ENCODE results near the gene CD84.
"Not testable (repeated sequence)": the region's sequence is repeated elsewhere in the genome, so short reads cannot be mapped to it uniquely, and the experiment has no call there.

CD84 gene

GRCh38 chr1:160570840-160571239 is 8.5 kb downstream of the CD84 start:
- Histone ChIP-seq H3K36me3 (ENCODE audit: control insufficient read depth, insufficient read depth, low read length) (no peaks in the 10 kb centered on the region), H3K27ac (ENCODE audit: low read depth, low read length, severe bottlenecking) (no peak overlapping the region), H3K4me3 (ENCODE audit: extremely low read depth, insufficient read depth, low read length, poor library complexity, severe bottlenecking) (no peak overlapping the region), H3K9me3 (ENCODE audit: control insufficient read depth, low read length) (no peaks in the 10 kb centered on the region), H3K4me1 (ENCODE audit: control insufficient read depth, insufficient read depth, low read length, poor library complexity, severe bottlenecking) (no peaks in the 10 kb centered on the region)
- WGBS, 2 experiments (ENCODE audit: insufficient coverage in 2 of 2): 100% methylated on average over 2 to 3 of the region's 3 CpGs

- no peak overlapping the region for H3K27ac ChIP-seq (ENCODE audit: low read depth, low read length, severe bottlenecking)
- WGBS, 2 experiments (ENCODE audit: insufficient coverage in 2 of 2): 89 to 94% methylated on average over 1 to 2 of the region's 2 CpGs
- no peaks in the 10 kb centered on the region for H3K36me3 ChIP-seq (ENCODE audit: control insufficient read depth, insufficient read depth, low read length)
- H3K9me3 ChIP-seq (ENCODE audit: control insufficient read depth, low read length): no peaks in the 10 kb centered on the region
- H3K4me3 ChIP-seq (ENCODE audit: extremely low read depth, insufficient read depth, low read length, poor library complexity, severe bottlenecking): no peak overlapping the region
- no peaks in the 10 kb centered on the region for H3K4me1 ChIP-seq (ENCODE audit: control insufficient read depth, insufficient read depth, low read length, poor library complexity, severe bottlenecking)
These were observed 9.5 kb downstream of the CD84 start for GRCh38 chr1:160569806-160570205.

DNA sequence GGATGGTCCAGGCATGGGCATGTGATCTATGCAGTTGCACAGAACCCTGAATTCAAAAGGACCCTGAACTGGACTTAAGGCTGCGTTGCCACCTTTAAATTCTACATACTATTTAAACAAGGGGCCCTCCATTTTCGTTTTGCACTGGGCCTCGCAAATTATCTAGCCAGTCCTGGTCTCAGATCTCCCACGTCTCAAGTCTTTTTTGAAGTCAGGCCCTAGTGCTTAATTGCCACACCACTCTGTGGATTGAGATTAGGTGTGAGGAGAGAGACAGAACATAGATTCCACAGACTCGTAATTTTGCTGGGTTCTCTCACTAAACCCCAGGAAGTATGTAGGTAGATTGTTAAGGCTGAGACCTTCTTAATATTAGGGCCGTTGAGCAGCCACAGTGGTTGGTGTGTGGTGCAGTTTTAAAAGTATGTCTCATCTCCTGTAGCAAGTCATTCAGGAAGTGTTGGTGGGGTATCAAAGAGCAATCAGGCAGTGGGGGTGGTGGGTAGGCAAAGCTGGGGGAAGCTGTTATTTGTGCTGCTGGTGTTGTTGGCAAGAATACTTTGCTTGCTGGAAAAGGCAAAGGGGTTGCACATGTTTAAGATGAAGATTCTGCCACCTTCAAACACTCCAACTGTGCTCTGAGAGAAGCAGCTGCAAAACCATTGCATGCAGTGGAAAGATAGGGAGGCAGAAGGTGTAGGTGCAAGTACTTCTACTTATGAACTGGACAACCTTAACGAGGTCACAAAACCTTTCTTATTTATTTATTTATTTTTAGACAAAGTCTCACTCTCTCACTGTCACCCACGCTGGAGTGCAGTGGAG is 11.2 kb downstream of the CD84 start:
- H3K4me3 ChIP-seq (ENCODE audit: extremely low read depth, insufficient read depth, low read length, poor library complexity, severe bottlenecking): no peak overlapping the region
- H3K36me3 ChIP-seq (ENCODE audit: control insufficient read depth, insufficient read depth, low read length): no peaks in the 10 kb centered on the region
- no peak overlapping the region for H3K27ac ChIP-seq (ENCODE audit: low read depth, low read length, severe bottlenecking)
- WGBS, 2 experiments (ENCODE audit: insufficient coverage in 2 of 2): 74 to 82% methylated on average over 5 to 6 of the region's 8 CpGs
- H3K4me1 ChIP-seq (ENCODE audit: control insufficient read depth, insufficient read depth, low read length, poor library complexity, severe bottlenecking): no peaks in the 10 kb centered on the region
- H3K9me3 ChIP-seq (ENCODE audit: control insufficient read depth, low read length): no peaks in the 10 kb centered on the region

DNA sequence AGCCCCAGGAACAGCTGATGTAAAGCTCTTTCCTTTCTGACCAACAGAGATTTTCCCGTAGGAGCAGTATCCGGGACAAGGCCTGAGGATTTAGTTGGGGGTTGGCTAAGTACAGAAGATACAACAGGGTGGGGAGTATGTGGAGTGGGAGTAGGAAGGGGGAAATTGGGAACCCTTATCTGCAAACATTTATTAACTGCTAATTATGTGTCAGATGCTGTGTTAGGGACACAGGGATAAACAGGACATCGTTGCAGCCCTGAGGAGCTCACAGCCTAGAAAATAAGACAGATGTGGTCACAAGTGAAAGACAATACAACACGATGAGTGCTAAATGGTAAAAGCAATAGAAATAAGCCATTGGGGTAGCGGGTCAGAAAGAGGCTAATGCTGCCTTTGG is 12.0 kb downstream of the CD84 start:
- no peaks in the 10 kb centered on the region for H3K9me3 ChIP-seq (ENCODE audit: control insufficient read depth, low read length)
- WGBS, 2 experiments (ENCODE audit: insufficient coverage in 2 of 2): 60 to 92% methylated on average over 2 to 3 of the region's 5 CpGs
- no peak overlapping the region for H3K27ac ChIP-seq (ENCODE audit: low read depth, low read length, severe bottlenecking)
- no peak overlapping the region for H3K4me3 ChIP-seq (ENCODE audit: extremely low read depth, insufficient read depth, low read length, poor library complexity, severe bottlenecking)
- H3K36me3 ChIP-seq (ENCODE audit: control insufficient read depth, insufficient read depth, low read length): no peaks in the 10 kb centered on the region
- no peaks in the 10 kb centered on the region for H3K4me1 ChIP-seq (ENCODE audit: control insufficient read depth, insufficient read depth, low read length, poor library complexity, severe bottlenecking)

DNA sequence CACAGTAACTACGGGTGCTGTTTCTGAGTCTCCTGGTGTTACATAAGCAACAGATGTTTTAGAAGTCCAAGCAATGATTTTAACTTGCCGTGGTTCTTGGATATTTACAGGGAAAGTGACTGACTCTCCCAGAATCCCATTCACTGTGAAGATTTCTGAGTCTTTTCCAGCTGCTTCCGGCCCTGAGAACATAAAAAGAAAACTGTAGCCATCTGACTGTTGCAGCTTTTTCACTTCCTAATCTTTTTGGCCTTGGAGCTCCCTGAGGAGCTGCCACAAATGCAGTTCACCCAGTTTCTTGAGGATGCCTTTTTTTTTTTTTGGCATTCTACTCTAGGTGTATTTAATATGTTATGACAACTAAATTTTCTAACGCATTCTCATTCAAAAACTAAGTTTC is 13.7 kb downstream of the CD84 start:
- no peaks in the 10 kb centered on the region for H3K36me3 ChIP-seq (ENCODE audit: control insufficient read depth, insufficient read depth, low read length)
- H3K27ac ChIP-seq (ENCODE audit: low read depth, low read length, severe bottlenecking): no peak overlapping the region
- no peaks in the 10 kb centered on the region for H3K9me3 ChIP-seq (ENCODE audit: control insufficient read depth, low read length)
- no peak overlapping the region for H3K4me3 ChIP-seq (ENCODE audit: extremely low read depth, insufficient read depth, low read length, poor library complexity, severe bottlenecking)
- 81 to 90% methylated on average over 3 of the region's 4 CpGs for WGBS, 2 experiments (ENCODE audit: insufficient coverage in 2 of 2)
- no peaks in the 10 kb centered on the region for H3K4me1 ChIP-seq (ENCODE audit: control insufficient read depth, insufficient read depth, low read length, poor library complexity, severe bottlenecking)

DNA sequence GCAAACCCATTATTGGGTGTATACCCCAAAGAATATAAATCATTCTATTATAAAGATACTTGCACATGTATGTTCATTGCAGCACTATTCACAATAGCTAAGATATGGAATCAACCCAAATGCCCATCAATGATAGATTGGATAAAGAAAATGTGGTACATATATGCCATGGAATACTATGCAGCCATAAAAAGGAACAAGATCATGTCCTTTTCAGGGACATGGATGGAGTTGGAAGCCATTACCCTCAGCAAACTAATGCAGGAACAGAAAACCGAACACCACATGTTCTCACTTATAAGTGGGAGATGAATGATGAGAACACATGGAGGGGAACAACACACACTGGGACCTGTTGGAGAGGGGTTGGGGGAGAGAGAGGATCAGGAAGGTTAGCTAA is 16.1 kb downstream of the CD84 start:
- not testable (repeated sequence) for H3K4me3 ChIP-seq (ENCODE audit: extremely low read depth, insufficient read depth, low read length, poor library complexity, severe bottlenecking); H3K27ac ChIP-seq (ENCODE audit: low read depth, low read length, severe bottlenecking); H3K4me1 ChIP-seq (ENCODE audit: control insufficient read depth, insufficient read depth, low read length, poor library complexity, severe bottlenecking); H3K9me3 ChIP-seq (ENCODE audit: control insufficient read depth, low read length); H3K36me3 ChIP-seq (ENCODE audit: control insufficient read depth, insufficient read depth, low read length)
- no CpG with 5 or more reads among the region's 1 CpG for WGBS, 2 experiments (ENCODE audit: insufficient coverage in 2 of 2)

GRCh38 chr1:160562745-160563144 is 16.6 kb downstream of the CD84 start:
- H3K4me1 ChIP-seq (ENCODE audit: control insufficient read depth, insufficient read depth, low read length, poor library complexity, severe bottlenecking); H3K4me3 ChIP-seq (ENCODE audit: extremely low read depth, insufficient read depth, low read length, poor library complexity, severe bottlenecking); H3K36me3 ChIP-seq (ENCODE audit: control insufficient read depth, insufficient read depth, low read length); H3K9me3 ChIP-seq (ENCODE audit: control insufficient read depth, low read length); H3K27ac ChIP-seq (ENCODE audit: low read depth, low read length, severe bottlenecking): not testable (repeated sequence)
- WGBS, 2 experiments (ENCODE audit: insufficient coverage in 2 of 2): 67 to 80% methylated on average over 1 of the region's 2 CpGs

- Histone ChIP-seq H3K36me3 (ENCODE audit: control insufficient read depth, insufficient read depth, low read length) (no peaks in the 10 kb centered on the region), H3K9me3 (ENCODE audit: control insufficient read depth, low read length) (no peaks in the 10 kb centered on the region), H3K27ac (ENCODE audit: low read depth, low read length, severe bottlenecking) (no peak overlapping the region), H3K4me3 (ENCODE audit: extremely low read depth, insufficient read depth, low read length, poor library complexity, severe bottlenecking) (no peak overlapping the region), H3K4me1 (ENCODE audit: control insufficient read depth, insufficient read depth, low read length, poor library complexity, severe bottlenecking) (no peaks in the 10 kb centered on the region)
These were observed 18.5 kb downstream of the CD84 start for GRCh38 chr1:160560806-160561205.

- no peak overlapping the region for H3K27ac ChIP-seq (ENCODE audit: low read depth, low read length, severe bottlenecking)
- no peaks in the 10 kb centered on the region for H3K36me3 ChIP-seq (ENCODE audit: control insufficient read depth, insufficient read depth, low read length)
- no peaks in the 10 kb centered on the region for H3K9me3 ChIP-seq (ENCODE audit: control insufficient read depth, low read length)
- WGBS, 2 experiments (ENCODE audit: insufficient coverage in 2 of 2): 72 to 93% methylated on average over 2 to 3 of the region's 4 CpGs
- no peak overlapping the region for H3K4me3 ChIP-seq (ENCODE audit: extremely low read depth, insufficient read depth, low read length, poor library complexity, severe bottlenecking)
- no peaks in the 10 kb centered on the region for H3K4me1 ChIP-seq (ENCODE audit: control insufficient read depth, insufficient read depth, low read length, poor library complexity, severe bottlenecking)
These were observed 19.1 kb downstream of the CD84 start for GRCh38 chr1:160560045-160560705.

GRCh38 chr1:160559437-160559836 is 19.9 kb downstream of the CD84 start:
- H3K4me3 ChIP-seq (ENCODE audit: extremely low read depth, insufficient read depth, low read length, poor library complexity, severe bottlenecking); H3K36me3 ChIP-seq (ENCODE audit: control insufficient read depth, insufficient read depth, low read length); H3K9me3 ChIP-seq (ENCODE audit: control insufficient read depth, low read length); H3K4me1 ChIP-seq (ENCODE audit: control insufficient read depth, insufficient read depth, low read length, poor library complexity, severe bottlenecking); H3K27ac ChIP-seq (ENCODE audit: low read depth, low read length, severe bottlenecking): not testable (repeated sequence)
- 78 to 92% methylated on average over 1 to 2 of the region's 3 CpGs for WGBS, 2 experiments (ENCODE audit: insufficient coverage in 2 of 2)

DNA sequence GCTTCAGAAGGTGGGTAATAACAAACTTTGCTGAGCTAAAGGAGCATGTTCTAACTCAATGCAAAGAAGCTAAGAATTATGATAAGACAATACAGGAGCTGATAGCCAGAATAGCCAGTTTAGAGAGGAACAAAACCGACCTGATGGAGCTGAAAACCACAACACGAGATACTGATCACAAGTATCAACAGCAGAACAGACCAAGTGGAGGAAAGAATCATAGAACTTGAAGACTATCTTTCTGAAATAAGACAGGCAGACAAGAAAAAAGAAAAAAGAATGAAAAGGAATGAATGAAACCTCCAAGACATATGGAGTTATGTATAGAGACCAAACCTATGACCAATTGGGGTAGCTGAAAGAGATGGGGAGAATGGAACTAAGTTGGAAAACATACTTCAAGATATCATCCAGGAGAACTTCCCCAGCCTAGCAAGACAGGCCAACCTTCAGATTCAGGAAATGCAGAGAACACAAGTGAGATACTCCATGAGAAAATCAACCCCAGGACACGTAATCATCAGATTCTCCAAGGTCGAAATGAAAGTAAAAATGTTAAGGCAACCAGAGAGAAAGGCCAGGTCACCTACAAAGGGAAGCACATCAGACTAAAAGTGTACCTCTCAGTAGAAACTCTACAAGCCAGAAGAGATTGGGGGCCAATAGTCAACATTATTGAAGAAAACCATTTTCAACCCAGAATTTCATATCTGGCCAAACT is 20.5 kb downstream of the CD84 start:
- 91% methylated on average over 4 of the region's 4 CpGs; no CpG with 5 or more reads in 1 of the 2 experiments for WGBS, 2 experiments (ENCODE audit: insufficient coverage in 2 of 2)
- no peaks in the 10 kb centered on the region for H3K36me3 ChIP-seq (ENCODE audit: control insufficient read depth, insufficient read depth, low read length)
- no peak overlapping the region for H3K27ac ChIP-seq (ENCODE audit: low read depth, low read length, severe bottlenecking)
- no peaks in the 10 kb centered on the region for H3K4me1 ChIP-seq (ENCODE audit: control insufficient read depth, insufficient read depth, low read length, poor library complexity, severe bottlenecking)
- no peak overlapping the region for H3K4me3 ChIP-seq (ENCODE audit: extremely low read depth, insufficient read depth, low read length, poor library complexity, severe bottlenecking)
- no peaks in the 10 kb centered on the region for H3K9me3 ChIP-seq (ENCODE audit: control insufficient read depth, low read length)

Data from mesodermal cell (in vitro differentiated cells).